ENCODE data around the gene PRPH.
A peak's percentile ranks its signal among the peaks of the same experiment; 100 is the strongest.
"Not testable (repeated sequence)": the region's sequence is repeated elsewhere in the genome, so short reads cannot be mapped to it uniquely, and the experiment has no call there.

PRPH gene

DNA sequence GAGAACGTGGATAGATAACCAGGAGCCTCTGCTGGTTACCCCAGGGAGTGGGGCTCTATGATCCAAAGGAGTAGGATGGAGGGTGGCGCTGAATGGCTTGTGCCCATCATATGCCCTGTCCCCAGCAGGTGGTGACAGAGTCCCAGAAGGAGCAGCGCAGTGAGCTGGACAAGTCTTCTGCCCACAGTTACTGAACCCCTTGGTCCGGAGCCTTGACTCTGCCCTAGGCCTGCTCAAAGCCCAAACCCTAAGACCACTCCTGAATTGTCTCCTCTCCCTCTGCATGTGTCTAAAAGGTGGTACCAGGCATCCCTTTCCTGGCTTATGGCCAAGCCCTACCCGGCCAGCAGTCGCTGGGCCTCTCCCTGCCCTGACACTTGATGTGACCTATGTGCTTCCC, 3.2 kb downstream of the PRPH start:
- DNase-seq (ENCODE audit: low spot score) = no peak

DNA sequence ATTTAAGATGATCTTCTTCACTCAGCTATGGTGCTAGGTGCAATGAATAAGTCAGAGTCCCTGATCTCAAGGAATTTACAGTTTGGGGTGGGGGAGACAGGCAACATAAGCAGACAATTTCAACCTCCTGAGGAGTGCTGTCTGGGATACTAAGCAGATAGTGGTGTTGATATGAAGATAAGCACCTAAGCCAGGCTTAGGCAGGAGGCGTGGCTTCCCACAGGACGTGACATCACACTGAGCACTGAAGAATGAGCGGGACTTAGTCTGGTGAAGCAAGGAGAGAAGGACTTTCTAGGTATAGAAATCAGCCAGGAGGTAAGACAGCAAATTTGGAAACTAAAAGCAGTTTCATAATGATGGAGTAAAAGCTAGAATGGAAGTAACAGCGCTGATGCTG, 6.8 kb downstream of the PRPH start:
- no peak for DNase-seq (ENCODE audit: low spot score)

DNA sequence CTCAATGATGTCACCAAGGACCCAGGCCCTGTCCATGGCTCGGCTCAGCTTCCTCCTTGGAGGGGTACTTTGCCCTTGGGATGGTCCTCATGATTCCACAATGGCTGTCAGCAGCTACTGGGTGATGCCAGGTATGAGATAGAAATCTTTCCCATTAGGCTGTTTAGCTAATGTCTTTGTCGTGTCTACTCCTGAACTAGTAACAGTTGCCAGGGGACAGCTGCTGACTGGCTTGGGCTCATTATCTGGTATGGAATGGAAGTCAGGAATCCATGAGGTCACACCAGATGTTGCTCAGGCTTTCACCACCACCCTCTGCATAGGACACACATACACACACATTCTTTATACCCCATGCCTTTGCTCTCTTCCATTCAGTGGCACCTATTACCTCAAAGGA, 9.2 kb downstream of the PRPH start:
- no peak for DNase-seq (ENCODE audit: low spot score)

DNA sequence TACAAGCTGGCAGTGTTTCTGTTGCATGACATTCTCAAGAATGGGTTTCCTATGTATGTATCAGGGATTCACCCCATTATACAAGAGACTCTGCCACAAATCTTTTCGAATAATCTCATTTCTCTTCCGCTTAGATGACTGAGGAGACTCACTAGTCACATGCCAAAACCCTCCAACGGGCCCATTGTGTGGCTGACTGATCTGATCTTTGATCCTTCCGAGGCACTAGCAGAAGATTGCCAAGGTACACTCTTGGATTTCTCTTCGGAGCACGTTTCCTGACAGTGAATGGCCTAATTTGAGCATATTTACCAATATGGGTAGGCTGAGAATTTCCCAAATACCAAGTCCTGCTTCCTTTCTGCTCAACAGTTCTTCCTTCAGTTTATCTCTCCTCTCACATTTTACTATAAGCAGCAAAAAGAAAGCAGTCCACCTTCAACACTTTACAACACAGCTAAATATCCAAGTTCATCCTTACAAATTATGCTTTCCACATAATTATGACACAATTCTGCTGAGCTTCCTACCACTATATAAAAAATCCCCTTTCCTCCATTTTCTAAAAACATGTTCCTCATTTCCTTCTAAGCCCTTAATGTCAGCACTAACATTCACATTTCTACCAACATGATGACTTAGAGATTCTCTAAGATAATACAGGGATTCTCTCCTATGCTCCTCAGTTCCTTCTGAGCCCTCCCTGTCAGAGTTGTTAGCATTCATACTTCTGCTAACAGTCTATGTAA, 11.0 kb downstream of the PRPH start:
- no peak for DNase-seq (ENCODE audit: low spot score)

DNA sequence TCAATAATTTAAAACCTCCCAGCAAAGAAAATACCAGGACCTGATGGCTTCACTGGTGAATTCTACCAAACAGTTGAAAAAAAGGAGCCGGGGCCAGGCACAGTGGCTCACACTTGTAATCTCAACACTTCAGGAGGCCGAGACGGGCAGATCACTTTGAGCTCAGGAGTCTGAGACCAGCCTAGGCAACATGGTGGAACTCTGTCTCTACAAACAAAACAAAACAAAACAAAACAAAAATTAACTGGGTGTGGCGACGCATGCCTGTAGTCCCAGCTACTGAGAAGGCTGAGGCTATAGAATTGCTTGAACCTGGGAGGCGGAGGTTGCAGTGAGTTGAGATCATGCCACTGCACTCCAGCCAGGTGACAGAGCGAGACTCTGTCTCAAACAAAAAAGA, 14.4 kb downstream of the PRPH start:
- DNase-seq (ENCODE audit: low spot score) = no peak

DNA sequence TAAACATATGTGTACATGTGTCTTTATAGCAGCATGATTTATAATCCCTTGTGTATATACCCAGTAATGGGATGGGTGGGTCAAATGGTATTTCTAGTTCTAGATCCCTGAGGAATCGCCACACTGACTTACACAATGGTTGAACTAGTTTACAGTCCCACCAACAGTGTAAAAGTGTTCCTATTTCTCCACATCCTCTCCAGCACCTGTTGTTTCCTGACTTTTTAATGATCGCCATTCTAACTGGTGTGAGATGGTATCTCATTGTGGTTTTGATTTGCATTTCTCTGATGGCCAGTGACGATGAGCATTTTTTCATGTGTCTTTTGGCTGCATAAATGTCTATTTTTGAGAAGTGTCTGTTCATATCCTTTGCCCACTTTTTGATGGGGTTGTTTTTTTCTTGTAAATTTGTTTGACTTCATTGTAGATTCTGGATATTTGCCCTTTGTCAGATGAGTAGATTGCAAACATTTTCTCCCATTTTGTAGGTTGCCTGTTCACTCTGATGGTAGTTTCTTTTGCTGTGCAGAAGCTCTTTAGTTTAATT, 15.6 kb downstream of the PRPH start:
- not testable (repeated sequence) for DNase-seq (ENCODE audit: low spot score)

DNA sequence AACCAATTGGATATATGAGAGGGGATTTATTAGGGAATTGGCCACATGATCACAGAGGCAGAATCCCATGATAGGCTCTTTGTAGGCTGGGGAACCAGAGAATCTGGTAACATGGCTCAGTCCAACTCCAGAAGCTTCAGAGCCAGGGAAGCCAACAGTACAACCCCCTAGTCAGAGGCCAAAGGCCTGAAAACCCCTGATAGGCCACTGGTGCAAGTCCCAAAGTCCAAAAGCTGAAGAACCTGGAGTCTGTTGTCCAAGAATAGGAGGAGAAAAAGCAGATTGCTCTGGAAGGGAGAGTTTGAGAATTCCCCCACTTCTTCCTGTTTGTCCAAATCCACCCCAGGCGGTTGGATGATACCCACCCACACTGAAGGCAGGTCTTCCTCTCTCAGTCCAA, 19.9 kb downstream of the PRPH start:
- DNase-seq (ENCODE audit: low spot score) = no peak

DNA sequence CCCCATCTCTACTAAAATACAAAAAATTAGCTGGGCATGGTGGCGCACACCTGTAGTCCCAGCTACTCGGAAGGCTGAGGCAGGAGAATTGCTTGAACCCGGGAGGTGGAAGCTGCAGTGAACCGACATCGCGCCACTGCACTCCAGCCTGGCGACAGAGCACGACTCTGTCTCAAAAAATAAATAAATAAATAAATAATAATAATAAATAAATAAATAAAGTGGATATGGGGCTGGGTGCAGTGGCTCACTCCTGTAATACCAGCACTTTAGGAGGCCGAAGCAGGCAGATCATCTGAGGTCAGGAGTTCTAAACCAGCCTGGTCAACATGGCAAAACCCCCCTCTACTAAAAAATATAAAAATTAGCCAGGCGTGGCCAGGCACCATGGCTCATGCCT, 22.2 kb downstream of the PRPH start:
- not testable (repeated sequence) for DNase-seq (ENCODE audit: low spot score)

DNA sequence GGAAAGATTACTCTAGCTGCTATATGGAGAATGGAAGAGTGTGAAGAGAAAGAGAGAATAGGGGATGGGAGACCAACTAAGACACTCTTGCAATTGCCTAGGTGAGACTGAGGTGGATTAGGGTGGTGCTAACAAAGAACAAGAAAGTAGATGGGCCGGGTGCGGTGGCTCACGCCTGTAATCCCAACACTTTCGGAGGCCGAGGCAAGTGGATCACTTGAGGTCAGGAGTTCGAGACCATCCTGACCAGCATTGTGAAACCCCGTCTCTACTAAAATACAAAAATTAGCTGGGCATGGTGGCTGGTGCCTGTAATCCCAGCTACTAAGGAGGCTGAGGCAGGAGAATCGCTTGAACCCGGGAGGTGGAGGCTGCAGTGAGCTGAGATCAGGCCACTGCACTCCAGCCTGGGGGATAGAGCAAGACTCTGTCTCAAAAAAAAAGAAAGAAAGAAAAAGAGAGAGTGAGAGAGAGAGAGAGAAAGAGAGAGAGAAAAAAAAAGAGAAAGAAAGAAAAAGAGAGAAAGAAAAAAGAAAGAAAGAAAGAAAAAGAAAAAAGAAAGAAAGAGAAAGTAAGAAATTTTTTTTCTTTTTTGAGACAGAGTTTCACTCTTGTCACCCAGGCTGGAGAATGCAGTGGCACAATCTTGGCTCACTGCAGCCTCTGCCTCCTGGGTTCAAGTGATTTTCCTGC, 25.6 kb downstream of the PRPH start:
- not testable (repeated sequence) for DNase-seq (ENCODE audit: low spot score)

DNA sequence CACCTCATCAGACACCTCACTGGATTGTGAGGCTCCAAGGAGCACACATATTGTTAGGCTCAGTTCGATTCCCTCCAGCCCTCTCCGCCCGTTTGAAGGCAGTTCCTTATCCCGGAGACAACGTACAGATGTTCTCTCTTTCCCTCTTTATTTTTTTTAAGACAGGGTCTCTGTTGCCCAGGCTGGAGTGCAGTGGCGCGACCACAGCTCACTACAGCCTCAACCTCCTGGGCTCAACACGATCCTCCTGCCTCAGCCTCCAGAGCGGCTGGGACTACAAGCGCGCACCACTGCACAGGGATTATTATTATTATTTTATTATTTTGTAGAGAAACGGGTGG, 27.4 kb downstream of the PRPH start:
- DNase-seq (ENCODE audit: low spot score) = no peak

DNA sequence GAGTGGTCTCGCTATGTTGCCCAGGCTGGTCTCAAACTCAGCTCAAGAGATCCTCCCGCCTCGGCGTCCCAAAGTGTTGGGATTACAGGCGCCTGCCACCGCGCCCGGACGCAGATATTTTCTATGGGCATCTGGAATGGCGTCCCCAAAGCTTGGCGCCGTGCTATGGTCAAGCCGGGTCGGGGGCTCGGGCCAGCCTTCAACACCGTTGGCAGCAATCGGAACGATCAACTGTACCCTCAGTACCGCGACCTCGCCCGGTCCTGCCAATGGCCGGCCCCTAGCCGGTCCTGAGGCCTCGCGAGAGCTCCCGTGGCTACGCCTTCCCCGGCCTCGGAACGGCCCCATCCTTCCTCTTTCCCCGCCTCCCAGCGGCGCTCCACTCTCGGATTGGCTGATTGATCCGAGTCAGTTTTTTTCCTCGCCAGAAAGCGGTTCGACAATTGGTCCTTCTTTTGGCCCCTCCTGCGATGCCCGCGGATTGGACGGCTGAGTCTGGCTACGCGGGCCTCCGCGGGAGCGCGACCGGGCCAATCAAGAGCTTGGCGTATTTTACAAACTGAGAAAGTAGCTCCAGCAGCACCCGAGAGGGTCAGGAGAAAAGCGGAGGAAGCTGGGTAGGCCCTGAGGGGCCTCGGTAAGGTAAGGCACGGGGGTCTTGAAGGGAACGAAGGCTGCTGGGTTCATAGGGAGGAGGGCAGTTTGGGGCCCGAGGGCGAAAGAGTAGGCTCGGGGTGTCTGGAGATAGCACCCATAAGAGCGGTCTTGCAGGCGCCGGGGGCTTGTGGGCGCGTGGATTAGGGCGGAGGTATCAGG, 28.0 kb downstream of the PRPH start, which contains the start of gene TROAP:
TSS of gene TROAP (plus strand) at position 548 of the 816 bp plus-strand sequence. CDS start 354 bp downstream, outside the sequence.
- DNase-seq (ENCODE audit: low spot score) = peak; percentile 100

DNA sequence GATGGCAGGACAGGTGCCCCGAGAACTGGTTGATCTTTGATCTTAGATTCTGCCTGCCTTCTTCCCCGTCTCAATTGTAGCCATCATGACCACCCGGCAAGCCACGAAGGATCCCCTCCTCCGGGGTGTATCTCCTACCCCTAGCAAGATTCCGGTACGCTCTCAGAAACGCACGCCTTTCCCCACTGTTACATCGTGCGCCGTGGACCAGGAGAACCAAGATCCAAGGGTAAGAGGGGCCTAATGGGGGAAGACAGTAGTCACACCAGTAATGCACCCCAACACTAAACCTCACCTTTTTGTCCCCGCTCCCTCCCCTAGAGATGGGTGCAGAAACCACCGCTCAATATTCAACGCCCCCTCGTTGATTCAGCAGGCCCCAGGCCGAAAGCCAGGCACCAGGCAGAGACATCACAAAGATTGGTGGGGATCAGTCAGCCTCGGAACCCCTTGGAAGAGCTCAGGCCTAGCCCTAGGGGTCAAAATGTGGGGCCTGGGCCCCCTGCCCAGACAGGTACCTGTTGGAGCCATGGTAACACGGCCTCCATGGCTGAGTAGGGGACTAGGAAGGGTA, 28.7 kb downstream of the PRPH start:
- DNase-seq (ENCODE audit: low spot score) = no peak

DNA sequence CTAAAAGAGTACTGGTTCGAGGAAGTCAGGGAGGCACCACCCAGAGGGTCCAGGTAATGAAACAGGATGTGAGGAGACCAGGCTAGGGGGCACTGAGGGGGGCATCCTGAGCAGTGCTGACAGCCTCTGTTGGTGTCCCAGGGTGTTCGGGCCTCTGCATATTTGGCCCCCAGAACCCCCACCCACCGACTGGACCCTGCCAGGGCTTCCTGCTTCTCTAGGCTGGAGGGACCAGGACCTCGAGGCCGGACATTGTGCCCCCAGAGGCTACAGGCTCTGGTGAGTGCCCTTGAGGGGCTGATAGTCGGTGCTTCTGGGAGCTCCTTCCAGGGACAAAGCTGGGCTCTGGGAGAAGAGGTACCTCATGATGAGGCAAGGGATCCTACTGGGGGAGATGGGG, 30.7 kb downstream of the PRPH start:
- no peak for DNase-seq (ENCODE audit: low spot score)

DNA sequence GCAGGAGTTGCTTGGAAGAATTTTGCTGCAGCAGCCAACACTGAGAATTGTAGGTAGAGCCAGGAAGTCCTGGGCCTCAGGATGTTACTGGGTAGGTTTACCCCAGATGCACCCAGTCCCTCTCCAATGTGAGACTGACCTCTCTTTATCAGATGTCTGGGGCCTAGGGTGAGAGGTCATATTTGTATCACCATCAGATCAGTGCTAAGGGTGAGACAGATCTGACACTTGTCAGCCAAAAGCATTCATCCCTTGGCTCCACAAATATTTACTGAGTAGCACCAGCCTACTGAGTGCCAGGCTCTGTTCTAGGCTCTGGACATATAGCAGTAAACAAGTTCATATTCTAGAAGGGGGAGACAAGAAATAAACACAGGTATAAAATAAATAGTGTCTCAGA, 32.4 kb downstream of the PRPH start:
- DNase-seq (ENCODE audit: low spot score) = no peak

DNA sequence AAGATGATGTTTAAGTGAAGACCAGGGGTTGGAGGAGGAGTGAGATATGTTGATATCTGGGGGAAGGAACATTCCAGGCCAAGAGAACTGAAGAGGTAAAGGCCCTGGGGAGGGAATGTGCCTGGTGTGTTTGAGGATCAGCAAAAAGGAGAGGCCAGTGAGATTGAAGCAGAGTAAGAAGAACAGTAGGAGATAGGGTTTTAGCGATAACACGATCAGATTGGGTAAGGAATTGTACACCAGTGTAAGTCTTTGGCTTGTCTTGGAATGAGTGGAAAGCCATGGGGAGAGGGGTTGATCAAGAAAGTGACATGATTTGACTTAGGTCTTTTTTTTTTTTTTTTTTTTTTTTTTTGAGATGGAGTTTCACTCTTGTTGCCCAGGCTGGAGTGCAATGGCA, 32.9 kb downstream of the PRPH start:
- DNase-seq (ENCODE audit: low spot score) = no peak

DNA sequence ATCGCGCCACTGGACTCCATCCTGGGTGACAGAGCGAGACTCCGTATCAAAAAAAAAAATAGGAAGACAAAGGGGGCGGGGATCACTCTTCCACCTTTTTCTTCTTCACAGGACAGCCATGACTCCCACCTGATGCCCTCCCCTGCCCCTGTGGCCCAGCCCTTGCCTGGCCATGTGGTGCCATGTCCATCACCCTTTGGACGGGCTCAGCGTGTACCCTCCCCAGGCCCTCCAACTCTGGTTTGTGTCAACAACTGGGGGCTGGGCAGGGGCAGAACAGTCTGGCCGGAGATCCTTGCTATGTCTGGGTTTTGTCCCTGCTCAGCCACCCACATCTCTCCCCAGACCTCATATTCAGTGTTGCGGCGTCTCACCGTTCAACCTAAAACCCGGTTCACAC, 33.9 kb downstream of the PRPH start:
- DNase-seq (ENCODE audit: low spot score) = no peak

DNA sequence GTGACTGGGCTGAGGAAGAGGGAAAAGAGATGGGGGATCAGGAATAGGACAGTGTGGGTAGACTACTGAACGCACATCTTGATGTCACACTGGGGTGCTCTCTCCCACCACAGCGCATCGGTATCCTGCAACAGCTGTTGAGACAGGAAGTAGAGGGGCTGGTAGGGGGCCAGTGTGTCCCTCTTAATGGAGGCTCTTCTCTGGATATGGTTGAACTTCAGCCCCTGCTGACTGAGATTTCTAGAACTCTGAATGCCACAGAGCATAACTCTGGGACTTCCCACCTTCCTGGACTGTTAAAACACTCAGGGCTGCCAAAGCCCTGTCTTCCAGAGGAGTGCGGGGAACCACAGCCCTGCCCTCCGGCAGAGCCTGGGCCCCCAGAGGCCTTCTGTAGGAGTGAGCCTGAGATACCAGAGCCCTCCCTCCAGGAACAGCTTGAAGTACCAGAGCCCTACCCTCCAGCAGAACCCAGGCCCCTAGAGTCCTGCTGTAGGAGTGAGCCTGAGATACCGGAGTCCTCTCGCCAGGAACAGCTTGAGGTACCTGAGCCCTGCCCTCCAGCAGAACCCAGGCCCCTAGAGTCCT, 35.2 kb downstream of the PRPH start:
- no peak for DNase-seq (ENCODE audit: low spot score)

DNA sequence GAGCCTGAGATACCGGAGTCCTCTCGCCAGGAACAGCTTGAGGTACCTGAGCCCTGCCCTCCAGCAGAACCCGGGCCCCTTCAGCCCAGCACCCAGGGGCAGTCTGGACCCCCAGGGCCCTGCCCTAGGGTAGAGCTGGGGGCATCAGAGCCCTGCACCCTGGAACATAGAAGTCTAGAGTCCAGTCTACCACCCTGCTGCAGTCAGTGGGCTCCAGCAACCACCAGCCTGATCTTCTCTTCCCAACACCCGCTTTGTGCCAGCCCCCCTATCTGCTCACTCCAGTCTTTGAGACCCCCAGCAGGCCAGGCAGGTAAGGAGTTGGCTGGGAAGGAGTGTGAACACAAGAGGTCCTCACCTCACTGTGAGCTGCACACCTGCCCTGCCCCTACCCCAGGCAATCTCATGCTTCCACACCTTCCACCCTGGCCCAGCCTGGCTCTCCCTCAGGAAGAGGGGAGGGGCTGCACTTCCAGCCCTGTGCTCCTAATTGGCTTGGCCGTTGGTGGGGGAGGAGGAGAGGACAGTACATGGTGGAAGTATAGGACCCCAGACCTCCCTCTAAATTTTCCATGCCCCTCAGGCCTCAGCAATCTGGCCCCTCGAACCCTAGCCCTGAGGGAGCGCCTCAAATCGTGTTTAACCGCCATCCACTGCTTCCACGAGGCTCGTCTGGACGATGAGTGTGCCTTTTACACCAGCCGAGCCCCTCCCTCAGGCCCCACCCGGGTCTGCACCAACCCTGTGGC, 35.9 kb downstream of the PRPH start:
- no peak for DNase-seq (ENCODE audit: low spot score)

DNA sequence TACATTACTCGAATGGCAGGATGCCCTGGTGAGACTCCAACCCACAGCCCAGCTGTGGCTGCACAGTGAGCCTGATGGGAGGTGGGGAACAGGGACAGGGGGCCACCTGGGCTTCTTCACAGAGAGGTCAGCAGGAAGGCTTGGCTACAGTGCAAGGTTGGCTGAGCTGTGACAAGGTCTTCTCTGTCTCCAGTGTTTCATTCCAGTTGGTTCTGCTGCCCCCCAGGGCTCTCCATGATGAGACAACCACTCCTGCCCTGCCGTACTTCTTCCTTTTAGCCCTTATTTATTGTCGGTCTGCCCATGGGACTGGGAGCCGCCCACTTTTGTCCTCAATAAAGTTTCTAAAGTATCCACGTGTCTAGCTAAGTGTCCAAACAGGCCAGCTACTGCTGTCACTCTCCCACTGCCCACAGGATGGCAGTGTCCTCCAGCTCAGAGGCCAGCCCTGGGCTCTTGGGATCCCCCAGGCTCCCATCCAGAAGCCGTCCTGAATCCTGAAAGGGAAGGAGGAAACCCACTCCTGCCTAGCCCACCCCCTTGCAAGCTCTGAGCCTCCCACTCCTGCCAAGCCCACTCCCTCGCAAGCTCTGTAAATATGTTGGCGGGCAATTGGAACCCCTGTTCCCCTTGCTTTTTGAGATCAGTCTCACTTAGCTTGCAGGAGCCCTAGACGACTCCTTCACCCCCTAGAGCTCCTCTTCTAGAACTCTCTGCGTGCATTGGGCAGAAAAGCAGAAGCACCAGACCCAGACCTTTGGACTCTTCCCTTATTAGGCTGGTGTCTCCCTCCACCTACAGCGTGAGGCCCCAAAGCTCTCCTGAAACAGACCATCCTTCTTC, 36.7 kb downstream of the PRPH start:
- peak; percentile 73 for DNase-seq (ENCODE audit: low spot score)

DNA sequence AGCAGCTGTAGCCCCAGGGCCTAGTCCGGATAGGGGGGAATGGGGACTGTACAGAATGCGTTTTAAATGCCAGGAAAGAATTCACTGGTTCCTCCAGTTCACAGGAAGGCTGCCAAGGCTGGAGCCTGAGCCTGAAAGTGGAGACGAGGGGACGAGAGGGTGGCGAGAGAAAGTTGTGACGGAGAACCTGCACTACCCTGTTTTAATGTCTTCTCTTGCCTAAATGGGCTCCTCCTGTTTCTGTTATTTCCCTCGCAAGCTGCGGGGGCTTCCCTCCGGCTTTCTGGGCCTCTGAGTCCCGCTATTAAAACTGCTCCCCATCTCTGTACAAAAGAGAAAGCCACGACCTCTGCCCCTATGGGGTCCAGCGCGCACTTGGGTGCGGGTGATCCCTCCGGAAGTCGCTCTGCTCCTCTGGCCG, 37.5 kb downstream of the PRPH start:
- DNase-seq (ENCODE audit: low spot score) = no peak

All from kidney capillary endothelial cell (primary cell).